Heart right ventricle (tissue), 16 donors: Measurements from ENCODE around the gene NELL1. TPM values are rescaled to one million over a fixed set of nuclear protein-coding genes. Genes with fewer than 3 reads are reported as not detected.

Source experiments
- ATAC-seq, 8 donors: fragments of 200-7000 bp; cut with Tn5 transposase; one replicate each; pipeline ENCODE4 v1.9.1; 2020; ENCODE audit warnings: mild to moderate bottlenecking in 8 of 8, moderate library complexity in 8 of 8, moderate number of reproducible peaks in 1 of 8
- DNase-seq, 2 donors: peaks; one replicate each; pipeline ENCODE4 v3.0.0-alpha.2; 2020
- H3K27ac ChIP-seq, 10 donors: fragments of 200-600 bp; sonication (generic) in 2 of 10; one replicate each; pipeline versions ENCODE4 v1.5.0 to v1.8.0; 2020 to 2022; ENCODE audit warnings: mild to moderate bottlenecking in 3 of 10
- H3K27me3 ChIP-seq, 7 donors: fragments of 200-600 bp; one replicate each; pipeline ENCODE4 v1.8.0; 2021 to 2022; ENCODE audit warnings: mild to moderate bottlenecking in 2 of 7
- H3K36me3 ChIP-seq, 9 donors: fragments of 200-600 bp; sonication (generic) in 1 of 9; one replicate each; pipeline versions ENCODE4 v1.5.0 to v1.8.0; 2020 to 2022; ENCODE audit warnings: mild to moderate bottlenecking in 2 of 9
- H3K4me1 ChIP-seq, 9 donors: fragments of 200-600 bp; sonication (generic) in 1 of 9; one replicate each; pipeline versions ENCODE4 v1.5.0 to v1.8.0; 2020 to 2022; ENCODE audit warnings: mild to moderate bottlenecking in 4 of 9
- H3K4me3 ChIP-seq, 10 donors: fragments of 200-600 bp; sonication (generic) in 2 of 10; one replicate each; pipeline versions ENCODE4 v1.5.0 to v1.8.0; 2020 to 2022; ENCODE audit warnings: mild to moderate bottlenecking in 7 of 10, moderate library complexity in 2 of 10
- H3K9me3 ChIP-seq, 11 donors: fragments of 200-600 bp in 10 of 11; sonication (generic) in 2 of 11; one replicate each; pipeline versions ENCODE4 v1.5.0 to v1.8.0; 2013 to 2022; ENCODE audit warnings: mild to moderate bottlenecking in 2 of 11, control low read depth in 1 of 11, moderate library complexity in 1 of 11
- WGBS, 2 donors: extraction: QIAGEN DNeasy Blood & Tissue Kit; methylation state at CpG; one replicate each; pipeline ENCODE4 v1.1.7; 2013; ENCODE audit warnings: inconsistent platforms in 1 of 2; 5-methylcytosine and 5-hydroxymethylcytosine counted together
- intact Hi-C, 10 donors: fragments of 100-400 bp; cut with DNase I; formaldehyde crosslinking; loops; one replicate each; pipeline versions ENCODE4 v1.11.1 to v1.14.2; 2022
- polyA plus RNA-seq, 2 donors: library from polyadenylated mRNA; stranded (reverse); fragments of 200-250 nt; gene quantifications; one replicate each; pipeline ENCODE4 v1.2.3, GENCODE V29; 2013
- total RNA-seq, 10 donors: library from RNA; stranded (reverse); fragmentation: NEBNext Ultra II Directional in 3 of 10; extraction: Animal tissue kit (Norgen Biotek cat#: 25700) in 3 of 10; gene quantifications; one replicate each; pipeline versions ENCODE4 v1.2.1 to v1.2.4, GENCODE V29; 2021 to 2023
- TF ChIP-seq, protein P1 (sequence below), 9 donors: fragments of 200-600 bp; sonication (generic) in 2 of 9; IDR thresholded peaks; one replicate each; pipeline versions ENCODE4 v1.5.0 to v1.8.0; 2021 to 2022; ENCODE audit warnings: antibody characterized with exemption in 9 of 9, mild to moderate bottlenecking in 5 of 9, moderate library complexity in 1 of 9
- donor health status: Arrhythmogenic right ventricular cardiomyopathy.
- donor health status: ischemic (EF 13 %, LVEDD 7.1; RV severe dilation, severe dysfunction).
- donor health status: healthy with polysubstance abuse.
- donor health status: DM: no; HTN: yes; CAD: no.
- donor health status: DM: no; HTN: no; CAD: no.
- donor health status: ischemic (EF 25% LVEDD 6.9; RV normal size, moderate dysfunction).
- donor health status: ischemic (EF 25% LVEDD 5.7; RV mildly dilated, moderate dysfunction).
- donor health status: healthy.
- donor health status: DM: yes; HTN: yes; CAD: no.
- donor health status: Ischemic cardiomyopathy.
- donor health status: ischemic (EF 35%, LVEDD 5.7; RV mildly dilated, moderate dysfunction).
- donor health status: nonischemic (EF 11% LVEDD 7.7; RV severe dilation, severe dysfunction).
- donor health status: DM: yes; HTN: yes; CAD: no.
- donor health status: PGD.
- donor health status: ischemic (EF 29% LVEDD 5.4; RV normal size, mild dysfunction).
- donor health status: nonischemic (EF 23%, LVEDD 6.1; RV moderate dilation, normal function).

Gene NELL1
- total and polyA plus RNA-seq, 12 donors: not detected

GRCh38 chr11:21371044-21371443 lies 701.7 kb downstream of the NELL1 start:
- 51 to 60% methylated on average over 5 of the region's 5 CpGs for WGBS, 2 donors
- ATAC-seq: no peak
- intact Hi-C loops: no loop called here

GRCh38 chr11:21372672-21373071 lies 703.3 kb downstream of the NELL1 start:
- no peak for ATAC-seq
- no peak for DNase-seq
- Histone ChIP-seq H3K4me3 (no peak overlapping the region), H3K36me3 (no peaks in the 10 kb centered on the region), H3K27me3 (no peaks in the 10 kb centered on the region), H3K27ac (no peak overlapping the region), H3K4me1 (no peaks in the 10 kb centered on the region), H3K9me3 (peaks cover 0 to 15% (median 0%) of the 10 kb centered on the region in 11 donors)
- TF ChIP-seq, protein P1, sequence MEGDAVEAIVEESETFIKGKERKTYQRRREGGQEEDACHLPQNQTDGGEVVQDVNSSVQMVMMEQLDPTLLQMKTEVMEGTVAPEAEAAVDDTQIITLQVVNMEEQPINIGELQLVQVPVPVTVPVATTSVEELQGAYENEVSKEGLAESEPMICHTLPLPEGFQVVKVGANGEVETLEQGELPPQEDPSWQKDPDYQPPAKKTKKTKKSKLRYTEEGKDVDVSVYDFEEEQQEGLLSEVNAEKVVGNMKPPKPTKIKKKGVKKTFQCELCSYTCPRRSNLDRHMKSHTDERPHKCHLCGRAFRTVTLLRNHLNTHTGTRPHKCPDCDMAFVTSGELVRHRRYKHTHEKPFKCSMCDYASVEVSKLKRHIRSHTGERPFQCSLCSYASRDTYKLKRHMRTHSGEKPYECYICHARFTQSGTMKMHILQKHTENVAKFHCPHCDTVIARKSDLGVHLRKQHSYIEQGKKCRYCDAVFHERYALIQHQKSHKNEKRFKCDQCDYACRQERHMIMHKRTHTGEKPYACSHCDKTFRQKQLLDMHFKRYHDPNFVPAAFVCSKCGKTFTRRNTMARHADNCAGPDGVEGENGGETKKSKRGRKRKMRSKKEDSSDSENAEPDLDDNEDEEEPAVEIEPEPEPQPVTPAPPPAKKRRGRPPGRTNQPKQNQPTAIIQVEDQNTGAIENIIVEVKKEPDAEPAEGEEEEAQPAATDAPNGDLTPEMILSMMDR (IDR thresholded peaks at IDR 0.05): no peak
- WGBS, 2 donors: 60 to 67% methylated on average over 1 of the region's 1 CpG
- intact Hi-C loops: no loop called here

More at GRCh38 chr11:21371044-21371443, 701.7 kb downstream of the NELL1 start:
- H3K27ac ChIP-seq: no peak overlapping the region
- TF ChIP-seq, protein P1 (IDR thresholded peaks at IDR 0.05): no peak
- H3K4me3 ChIP-seq: no peak overlapping the region
- no peaks in the 10 kb centered on the region for H3K4me1 ChIP-seq
- H3K9me3 ChIP-seq: peaks cover 0 to 5% (median 0%) of the 10 kb centered on the region in 11 donors
- H3K36me3 ChIP-seq: no peaks in the 10 kb centered on the region
- DNase-seq: no peak
- no peaks in the 10 kb centered on the region for H3K27me3 ChIP-seq

- DNase-seq: no peak
- intact Hi-C loops: no loop called here
- WGBS, 2 donors: 51 to 61% methylated on average over 5 of the region's 5 CpGs
These were observed 705.0 kb downstream of the NELL1 start for GRCh38 chr11:21374376-21374775.

GRCh38 chr11:21385669-21386440 lies 716.5 kb downstream of the NELL1 start:
- Histone ChIP-seq H3K4me3 (no peak overlapping the region), H3K4me1 (no peaks in the 10 kb centered on the region), H3K9me3 (peaks cover 0 to 6% (median 0%) of the 10 kb centered on the region in 11 donors), H3K36me3 (no peaks in the 10 kb centered on the region), H3K27ac (no peak overlapping the region), H3K27me3 (no peaks in the 10 kb centered on the region)
- ATAC-seq: no peak
- TF ChIP-seq, protein P1 (IDR thresholded peaks at IDR 0.05): no peak
- DNase-seq: no peak
- WGBS, 2 donors: 74 to 88% methylated on average over 4 of the region's 4 CpGs
- intact Hi-C loops: loop anchor here in 1 of 10 donors (10.0 kb wide), 1 partner anchor 61 kb away; no protein-coding TSS in a partner anchor

More at GRCh38 chr11:21374376-21374775, 705.0 kb downstream of the NELL1 start:
- Histone ChIP-seq H3K4me3 (no peak overlapping the region), H3K27ac (no peak overlapping the region), H3K27me3 (no peaks in the 10 kb centered on the region), H3K9me3 (peaks cover 0 to 15% (median 0%) of the 10 kb centered on the region in 11 donors), H3K36me3 (no peaks in the 10 kb centered on the region), H3K4me1 (no peaks in the 10 kb centered on the region)
- TF ChIP-seq, protein P1 (IDR thresholded peaks at IDR 0.05): no peak
- no peak for ATAC-seq
